OCI-M1 (cell line): ENCODE data around the gene CLIP1.

Experiments used
- DNase-seq: peaks from one replicate; lab custom pipeline; 2025; lab: John Stamatoyannopoulos, UW

CLIP1 gene

DNA sequence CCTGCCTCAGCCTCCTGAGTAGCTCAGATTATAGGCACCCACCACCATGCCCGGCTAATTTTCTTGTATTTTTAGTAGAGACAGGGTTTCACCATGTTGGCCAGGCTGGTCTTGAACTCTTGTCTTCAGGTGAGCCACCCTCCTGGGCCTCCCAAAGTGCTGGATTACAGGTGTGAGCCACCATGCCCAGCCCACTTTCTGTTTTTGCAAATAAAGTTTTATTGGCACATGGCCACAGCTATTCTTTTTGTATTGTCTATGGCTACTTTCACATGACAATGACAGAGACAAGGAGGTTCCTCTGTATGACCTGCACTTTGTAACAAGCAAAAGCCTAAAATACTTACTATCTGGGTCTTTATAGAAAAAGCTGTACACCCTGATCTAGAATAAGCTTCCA lies 176.9 kb downstream of the CLIP1 start:
- no peak for DNase-seq

DNA sequence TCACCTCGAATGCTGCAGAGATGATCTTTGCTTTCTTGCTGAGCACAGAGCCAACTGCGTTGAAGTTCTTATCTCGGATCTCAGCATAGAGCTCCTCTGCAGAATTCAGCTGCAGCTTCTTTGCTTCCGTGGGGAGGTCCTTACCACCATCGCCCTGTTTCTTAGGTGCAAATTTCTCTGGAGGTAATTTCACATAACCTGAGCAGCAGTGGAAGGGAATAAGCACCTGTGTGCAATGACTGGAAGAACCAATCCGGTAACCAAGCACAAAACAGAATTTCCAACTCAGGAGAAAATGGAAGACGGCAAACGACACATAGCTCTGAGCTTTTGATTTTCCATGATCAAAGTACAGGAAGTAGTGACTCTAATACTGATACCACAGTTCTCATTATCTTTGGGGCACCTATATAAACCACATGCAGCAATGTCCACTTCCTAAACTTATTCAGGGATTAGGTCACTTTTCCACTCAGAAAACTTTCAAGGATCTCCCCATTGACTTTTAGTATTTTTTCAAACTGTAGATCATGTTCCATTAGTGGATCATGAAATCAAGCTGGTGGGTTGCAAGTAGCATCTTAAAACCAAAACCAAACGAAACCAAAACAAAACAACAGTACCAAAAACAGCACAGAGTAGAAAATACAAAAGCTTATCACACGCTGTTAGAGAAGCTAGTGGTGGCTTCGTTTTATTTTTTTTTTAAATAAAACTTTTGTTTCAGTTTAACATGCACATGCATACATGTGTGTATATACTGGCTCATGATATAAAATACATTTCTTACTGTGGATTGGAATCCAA lies 177.7 kb downstream of the CLIP1 start:
- no peak for DNase-seq

DNA sequence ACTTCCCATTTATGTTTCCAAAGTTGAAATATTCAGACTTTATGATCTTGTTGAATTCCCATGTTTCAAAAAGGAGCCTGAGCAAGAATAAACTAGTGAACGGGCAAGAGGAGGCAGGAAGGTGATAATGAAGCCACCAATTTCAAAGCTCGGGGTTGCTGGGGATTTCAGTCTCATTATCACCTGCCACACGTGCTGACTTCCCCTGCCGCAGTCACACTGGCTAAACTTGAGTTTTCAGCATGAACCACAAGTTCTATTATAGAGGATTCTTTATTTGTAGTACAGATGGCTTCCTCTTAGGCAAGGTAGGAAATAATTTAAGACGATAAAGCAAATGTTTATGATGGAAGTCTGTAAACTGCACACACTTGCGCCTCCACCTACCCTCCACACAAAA lies 178.5 kb downstream of the CLIP1 start:
- DNase-seq, result no peak

DNA sequence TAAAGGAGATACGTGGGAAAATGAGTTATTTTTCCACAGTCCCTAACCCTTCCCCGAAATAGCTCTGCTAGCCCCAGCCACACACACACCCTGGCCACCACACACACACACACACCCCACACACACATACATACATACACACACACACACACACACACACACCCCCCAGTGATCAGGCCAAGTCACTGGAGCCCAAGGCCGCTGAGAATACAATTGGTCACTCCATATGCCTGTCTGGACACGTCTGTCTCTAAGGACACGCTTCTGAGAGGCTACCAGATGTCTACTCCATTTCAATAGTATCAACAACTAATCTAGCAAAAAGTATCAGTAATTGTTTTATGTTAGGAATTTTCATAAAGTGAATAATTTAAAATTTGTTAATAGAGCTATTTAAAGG lies 183.6 kb downstream of the CLIP1 start:
- no peak for DNase-seq

DNA sequence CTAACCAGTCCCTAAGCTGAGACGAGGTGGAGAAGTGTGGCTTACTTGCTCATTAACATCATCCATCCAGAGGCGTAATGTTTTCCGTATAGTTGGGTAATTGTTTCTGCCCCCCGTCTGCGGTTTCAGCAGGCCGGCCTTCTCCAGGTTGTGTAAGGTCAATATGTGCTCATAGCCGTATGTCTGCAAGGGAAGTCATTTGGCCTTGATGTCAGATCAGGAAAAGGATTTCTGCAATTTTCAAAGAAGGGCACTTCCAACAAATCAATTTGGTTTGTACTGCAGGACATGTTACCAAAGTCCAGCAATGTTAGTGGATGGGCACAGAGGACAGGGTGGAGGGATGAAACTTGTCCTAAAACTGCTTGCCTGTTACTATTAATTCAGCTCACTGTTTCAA lies 186.7 kb downstream of the CLIP1 start:
- DNase-seq, result no peak

DNA sequence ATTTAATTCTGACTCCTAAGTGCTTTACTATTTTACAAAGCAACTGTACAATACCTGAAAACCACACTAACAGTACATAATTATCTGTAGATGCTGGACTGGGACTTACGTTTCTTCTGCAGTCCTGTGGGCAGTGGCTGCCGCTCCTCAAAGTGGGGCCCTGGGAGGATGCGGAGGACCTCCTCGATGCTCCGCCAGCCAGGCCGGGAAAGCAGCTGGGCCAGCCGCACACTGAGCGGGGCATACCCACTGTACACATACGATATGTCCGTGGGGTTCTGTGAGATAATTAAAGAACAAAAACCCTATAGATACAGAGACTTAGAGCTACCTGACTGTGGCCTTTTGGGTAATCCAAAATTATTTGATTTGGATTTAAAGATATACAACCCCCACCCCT lies 189.8 kb downstream of the CLIP1 start:
- no peak for DNase-seq

DNA sequence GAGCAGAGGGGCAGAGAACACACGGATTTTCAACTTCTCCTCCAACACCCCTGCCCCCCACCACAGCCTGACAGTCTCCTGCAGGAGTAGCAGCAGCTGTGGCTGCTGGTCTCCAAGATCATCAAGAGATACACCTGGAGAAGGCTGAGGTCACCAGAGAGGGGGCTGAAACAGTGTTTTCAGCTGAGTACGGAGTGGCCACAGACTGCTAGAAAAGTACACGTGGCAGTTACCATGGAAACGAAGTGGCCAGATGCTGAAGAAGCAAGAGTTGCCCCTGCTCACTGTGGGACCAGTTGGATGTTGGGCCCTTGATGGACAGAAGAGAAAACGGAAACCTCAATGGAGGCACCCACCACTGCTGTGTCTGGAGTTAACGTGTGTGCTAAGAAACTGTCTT lies 191.7 kb downstream of the CLIP1 start:
- no peak for DNase-seq

DNA sequence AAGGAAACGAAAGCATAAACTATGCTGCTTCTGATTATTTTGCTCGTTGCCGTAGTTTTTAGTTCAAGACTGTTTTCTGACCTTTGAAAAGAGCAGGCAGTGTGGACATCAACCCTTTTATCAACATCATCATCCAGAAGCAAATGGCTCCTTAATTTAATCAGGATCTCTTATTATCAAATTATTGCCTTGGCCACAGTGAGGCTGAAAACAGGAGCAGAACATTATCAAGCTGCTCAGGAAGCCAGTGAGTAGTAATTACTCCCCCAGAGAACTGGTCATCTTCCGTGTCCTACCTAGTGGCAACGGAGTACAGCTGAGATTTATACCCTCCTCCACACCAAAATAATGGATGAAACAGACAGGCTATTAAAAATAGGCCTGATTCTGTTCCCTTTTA lies 194.4 kb downstream of the CLIP1 start:
- no peak for DNase-seq

DNA sequence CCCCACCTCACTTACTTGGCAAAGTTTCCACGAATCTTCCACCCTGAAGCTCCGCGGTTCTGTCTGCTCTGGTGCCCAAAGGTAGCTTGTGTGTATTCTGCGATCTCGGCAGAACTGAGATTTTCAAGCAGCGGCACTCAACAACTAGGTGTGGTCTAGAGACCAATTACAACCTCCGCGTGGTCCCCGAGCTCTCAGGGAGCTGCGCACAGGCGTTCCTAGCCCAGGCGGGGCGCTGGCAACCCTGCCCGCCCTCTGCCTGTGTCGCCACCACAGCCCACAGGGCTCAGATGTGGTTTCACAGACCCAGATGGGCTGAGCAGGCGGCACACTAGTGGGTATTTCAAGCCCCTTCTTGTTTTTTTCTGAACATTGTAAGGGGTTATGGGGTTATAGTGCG lies 195.1 kb downstream of the CLIP1 start:
- DNase-seq, result no peak

DNA sequence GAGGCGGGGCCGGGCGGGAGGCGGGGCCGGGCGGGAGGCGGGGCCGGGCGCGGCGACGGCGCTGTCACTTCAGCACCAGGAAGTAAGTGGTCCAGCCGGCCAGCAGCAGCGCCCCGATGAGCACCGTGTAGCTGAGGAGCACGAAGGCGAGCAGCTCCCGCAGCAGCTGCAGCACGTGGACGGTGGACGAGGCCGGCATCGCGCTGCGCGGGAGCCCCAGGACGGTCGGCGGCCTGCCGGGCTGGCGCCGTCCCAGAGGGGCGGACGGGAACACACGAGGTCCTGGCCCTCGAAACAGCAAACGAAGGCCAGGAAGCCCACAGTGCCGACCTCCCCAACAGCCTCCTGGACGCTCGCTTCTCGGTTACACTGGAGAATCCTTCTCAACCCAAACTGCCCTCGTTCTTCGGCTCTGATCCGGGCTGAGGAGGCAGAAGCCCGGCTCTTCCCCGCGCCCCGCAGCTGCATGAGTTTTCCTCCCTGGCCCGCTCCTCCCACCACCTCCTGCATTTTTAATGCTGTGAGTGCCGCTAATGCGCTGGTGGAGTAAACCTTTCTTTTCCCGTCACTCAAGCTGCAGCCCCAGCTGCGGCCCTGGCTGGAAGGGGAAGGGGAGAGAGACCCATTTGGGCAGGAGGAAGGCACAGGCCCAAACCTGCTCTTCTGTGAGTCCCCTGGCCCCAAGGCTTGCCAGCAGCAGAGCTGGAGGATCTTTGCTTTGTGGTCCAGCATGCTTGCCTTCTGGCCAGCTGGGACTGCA lies 195.9 kb downstream of the CLIP1 start:
- no peak for DNase-seq

DNA sequence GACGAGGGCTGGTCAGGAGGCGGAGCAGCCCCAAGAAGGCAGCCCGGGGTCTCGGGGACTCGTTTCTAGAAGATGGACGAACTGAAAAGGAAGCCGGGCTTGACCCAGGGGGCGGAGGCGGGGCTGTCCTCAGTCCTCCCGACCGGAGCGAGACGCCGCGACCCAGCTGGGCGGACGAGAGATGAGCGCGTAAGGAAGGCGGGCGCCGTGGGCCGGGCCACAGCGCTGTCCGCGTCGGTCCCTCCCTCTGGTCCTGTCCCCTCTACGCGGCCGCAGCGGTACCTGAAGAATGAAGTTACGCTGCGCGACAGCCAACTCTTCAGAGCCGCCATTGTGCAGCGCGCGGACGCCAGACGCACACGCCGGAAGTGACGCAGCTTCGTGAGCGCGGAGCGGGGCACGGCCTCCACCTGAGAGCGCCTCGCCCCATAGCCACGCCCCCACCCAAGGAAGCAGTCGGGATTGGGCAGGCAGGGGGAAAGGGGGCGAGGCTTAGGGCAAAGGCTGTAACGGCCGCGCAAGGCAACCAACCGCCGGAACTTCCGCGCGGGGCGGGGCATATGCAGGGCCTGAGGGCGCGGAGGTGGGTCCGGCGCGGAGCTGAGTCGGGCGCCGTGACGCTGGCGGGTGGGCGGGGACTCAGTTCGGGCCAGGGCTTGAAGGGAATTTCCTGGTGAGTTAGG lies 196.6 kb downstream of the CLIP1 start, which contains the start of gene DIABLO:
DIABLO (minus strand) TSS at position 370 of the 683 bp plus-strand sequence; CDS start at position 332, 38 bp downstream.
- peak; percentile 100 for DNase-seq
